CD1c-positive myeloid dendritic cell (primary cell): ENCODE measurements around the gene PDGFC.

ENCODE experiments used
- DNase-seq: peaks from one replicate; pipeline ENCODE4 v3.0.0-alpha.2; 2016; ENCODE audit errors: extremely low spot score

Gene PDGFC

DNA sequence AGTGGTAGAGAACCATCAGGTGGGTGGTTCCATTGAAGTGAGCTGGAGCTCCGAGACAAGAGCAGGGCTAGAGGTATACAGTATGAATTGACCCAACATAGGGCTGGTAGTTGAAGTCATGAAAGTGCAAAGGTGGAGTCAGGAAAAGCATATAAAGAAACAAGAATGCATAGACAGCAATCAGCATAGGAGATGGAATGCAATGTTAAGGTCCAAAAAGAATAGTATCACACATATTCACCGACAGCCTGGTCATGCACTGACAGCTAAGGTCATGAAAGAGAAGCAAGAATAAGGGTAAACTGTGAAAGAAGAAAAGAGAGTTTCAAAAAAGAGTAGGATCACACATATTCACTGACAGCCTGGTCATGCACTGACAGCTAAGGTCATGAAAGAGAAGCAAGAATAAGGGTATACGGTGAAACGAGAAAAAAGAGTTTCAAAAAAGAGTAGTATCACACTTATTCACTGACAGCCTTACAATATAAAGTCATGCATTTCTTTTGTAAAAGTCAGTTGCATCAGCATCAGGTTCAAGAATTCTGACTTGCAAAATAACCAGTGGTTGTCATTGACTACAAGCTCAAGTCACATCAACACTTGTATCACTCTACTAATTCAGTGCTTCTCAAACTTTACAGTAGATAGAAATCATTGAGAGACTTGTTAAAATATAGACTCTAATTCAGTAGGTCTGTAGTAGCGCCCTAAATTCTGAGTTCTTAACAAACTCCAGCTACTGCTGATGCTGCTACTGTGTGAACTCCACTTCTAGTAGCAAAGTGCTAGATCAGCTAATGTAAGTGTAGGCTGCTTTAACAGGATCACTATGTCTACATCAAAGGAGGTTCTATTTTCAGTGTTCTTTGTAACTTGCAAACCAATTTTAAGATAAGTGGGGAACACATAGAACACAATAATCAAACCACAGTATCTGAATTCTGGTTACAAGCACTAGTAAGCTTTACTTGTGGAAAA lies 221.9 kb downstream of the PDGFC start:
- no peak for DNase-seq

DNA sequence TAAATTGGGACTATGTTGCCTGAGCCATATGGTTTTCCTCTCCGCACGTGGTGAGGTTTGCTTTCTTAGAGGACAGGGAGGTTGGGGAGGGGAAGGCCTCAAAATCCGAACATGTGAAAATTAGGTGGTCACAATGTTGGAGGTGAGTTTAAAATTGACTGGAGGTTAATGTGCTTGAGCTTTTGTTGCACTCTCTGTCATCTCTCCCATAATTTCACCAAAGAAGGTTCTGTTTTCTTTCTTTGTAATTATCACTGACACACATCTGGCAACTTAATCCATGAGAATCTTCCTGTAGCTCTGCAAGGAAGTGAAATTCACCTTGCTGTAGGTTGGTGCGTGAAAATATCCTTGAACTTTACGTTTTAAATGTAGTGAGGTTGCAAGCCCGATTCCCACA lies 225.5 kb downstream of the PDGFC start:
- DNase-seq: no peak

DNA sequence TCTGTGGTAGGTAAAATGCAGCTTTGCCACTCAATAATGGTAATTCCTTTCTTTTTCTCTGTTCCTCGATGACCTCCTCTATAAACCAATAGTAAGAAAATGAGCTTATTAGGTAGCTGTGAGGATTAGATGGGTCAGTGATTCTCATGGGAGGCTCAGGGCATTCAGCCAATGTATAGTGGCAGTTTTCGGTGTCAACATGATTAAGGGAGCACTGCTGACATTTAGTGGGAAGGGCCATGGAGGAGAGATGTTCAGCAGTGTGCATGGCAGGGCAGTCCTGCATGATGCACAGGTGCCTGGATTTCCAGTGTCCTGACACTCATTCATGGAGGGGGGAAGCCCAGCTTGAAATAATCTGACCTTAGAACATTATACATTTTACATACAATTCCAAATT lies 232.8 kb downstream of the PDGFC start:
- no peak for DNase-seq

DNA sequence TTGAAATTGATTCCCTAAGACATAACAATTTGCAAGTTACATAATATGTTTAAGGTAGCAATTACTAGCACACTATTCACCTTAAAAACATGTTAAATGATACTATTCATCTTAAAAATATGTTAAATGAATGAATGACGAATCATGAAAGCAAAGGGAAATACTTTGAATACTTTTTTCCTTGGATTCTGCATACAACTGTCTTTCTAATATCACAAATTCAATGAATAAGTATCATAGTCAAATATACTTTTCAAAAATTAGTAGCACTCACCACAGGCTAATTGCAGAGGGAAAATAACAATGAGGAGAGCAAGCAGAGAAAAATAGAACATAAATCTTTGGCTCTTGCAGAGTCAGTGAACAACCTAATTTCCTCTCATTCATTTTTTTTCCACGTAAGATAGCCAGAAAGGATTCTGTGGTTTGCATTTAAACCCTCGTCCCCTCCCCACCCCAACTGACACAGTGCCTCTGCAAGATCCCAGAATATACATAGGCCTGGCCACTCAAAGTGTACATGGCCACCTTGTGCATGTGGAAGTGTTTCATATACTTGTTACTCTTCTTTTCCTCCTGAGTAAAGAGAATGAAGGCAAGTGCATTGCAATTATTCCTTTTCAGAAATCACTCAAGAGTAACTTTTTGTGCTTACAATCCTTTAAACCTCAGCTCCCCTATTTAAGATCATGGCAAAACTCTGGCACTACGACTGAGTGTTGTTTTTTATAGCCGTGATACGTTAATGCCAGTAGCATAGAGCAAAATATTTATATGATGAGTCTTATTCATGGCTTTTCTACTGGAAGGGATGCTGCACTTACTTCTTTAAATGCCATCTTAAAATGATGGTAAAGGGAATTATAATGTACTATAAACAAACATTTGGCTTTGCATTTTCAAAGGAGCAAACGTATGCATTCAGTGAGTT lies 236.4 kb downstream of the PDGFC start:
- DNase-seq: no peak

DNA sequence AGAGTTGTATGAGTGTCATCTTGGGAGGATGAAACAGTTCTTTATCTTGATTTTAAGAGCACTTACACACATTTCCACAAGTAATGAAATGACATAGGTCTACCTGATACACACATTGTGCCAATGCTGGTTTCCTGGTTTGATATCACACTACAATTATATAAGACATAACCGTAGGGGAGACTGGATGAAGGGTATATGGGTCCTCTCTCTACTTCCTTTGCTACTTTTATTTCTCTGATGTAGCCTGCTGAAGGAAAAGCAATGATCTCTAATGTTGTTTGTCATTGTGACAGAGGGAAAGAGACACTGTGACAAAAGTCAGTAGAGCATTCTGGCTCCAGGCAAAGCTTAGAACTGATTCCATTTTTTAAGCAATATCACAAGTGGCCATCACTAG lies 238.0 kb downstream of the PDGFC start:
- no peak for DNase-seq

DNA sequence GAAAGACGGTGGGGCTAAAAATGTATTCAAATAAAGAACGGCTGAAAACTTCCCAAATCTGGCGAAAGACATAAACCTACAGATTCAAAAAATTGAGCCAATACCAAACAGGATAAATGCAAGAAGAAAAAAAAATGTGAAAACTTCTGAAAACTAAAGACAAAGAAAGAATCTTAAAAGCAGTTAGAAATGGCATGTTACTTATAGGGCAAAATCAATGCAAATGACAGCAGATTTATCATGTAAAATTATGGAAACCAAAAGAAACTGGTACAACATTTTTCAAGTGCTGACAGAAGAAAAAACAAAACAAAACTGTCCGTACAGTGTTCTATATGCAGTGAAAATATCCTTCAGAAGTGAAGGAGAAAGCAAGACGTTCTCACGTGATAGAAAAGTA lies 239.0 kb downstream of the PDGFC start:
- DNase-seq: no peak

DNA sequence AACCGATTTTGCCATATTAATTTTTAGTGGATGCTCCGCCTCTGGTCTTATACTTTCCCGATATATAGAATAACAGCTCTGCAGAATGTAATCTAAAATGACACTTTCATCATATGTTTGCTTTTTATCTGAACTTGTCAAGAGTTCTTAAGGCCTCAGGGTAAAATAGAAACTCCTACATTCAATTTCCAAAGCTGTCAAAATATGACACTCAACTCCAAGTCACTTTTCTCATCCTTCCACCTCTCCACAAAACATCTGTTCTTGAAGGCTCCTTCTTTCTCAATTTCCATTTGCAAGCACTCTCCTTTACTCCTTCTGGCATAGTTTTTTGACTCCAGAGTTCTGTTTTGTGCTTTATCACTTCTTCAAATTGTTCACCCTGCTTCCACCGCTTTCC lies 242.2 kb downstream of the PDGFC start:
- no peak for DNase-seq

DNA sequence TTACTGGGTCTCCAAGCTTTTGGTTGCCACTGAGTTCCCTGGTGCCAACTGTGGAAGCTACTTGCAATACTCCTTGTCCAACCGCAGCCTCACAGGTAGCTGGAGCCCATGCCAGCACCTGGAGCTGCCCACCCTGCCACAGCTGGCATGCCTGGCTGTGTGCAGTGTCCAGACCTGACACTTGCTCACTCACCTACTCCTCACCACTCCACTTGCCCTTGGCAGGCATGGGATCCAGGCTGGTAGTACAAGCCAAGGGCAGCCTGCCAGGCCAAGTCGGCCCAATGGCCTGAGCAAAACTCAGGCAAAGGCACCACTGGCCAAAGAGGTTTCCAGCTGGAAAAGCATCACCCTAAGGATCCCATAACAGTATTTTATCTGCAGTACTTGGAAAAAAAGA lies 246.3 kb downstream of the PDGFC start:
- DNase-seq: no peak

DNA sequence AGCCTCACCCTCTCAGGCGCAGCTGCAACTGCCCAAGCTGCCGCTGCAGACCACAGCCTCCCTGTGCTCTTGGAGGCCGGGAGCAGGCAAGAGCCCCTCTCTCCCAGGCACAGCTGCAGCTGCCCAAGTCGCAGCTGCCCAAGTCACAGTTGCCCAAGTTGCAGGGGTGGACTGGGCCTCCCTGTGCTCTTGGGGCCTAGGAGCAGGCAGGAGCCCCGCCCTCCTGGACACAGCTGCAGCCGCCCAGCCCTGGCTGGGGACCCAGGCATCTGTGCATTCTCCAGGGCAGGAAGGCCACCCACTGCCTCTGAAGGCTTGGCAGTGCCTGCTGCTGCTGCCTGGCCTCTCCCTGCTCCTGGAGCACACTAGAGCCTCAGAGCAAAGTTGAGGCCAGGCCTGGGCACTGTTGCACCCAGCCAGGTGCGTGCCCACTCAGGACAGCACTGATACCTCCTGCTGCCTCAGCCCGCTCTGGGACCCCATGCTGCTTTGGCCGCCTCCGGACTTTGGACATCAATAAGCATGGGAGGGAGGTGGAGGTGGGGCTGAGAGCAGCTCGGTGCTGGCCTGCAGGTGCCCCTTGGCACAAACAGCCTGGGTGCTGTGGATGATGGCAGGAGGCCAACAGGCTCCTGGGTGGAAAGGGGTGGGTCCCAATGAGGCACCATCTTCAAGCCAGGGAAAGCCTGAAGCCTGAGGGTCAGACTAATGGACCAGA lies 247.5 kb downstream of the PDGFC start:
- DNase-seq: no peak

DNA sequence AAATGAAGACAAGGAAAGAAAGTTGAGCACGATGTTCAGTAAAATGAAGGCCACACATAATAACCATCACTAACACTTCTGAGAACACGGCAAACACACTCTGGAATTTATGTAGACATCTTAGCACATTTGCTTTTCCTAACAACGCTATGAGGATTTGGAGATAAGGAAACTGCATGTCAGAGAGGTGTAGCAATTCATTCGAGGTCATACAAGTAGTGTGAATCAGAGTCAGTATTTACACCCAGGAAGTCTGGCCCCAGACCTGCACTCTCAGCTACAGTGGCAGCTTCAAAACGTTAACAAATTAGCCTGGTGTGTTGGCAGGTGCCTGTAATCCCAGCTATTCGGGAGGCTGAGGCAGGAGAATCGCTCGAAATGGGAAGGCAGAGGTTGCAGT lies 253.4 kb downstream of the PDGFC start:
- no peak for DNase-seq

DNA sequence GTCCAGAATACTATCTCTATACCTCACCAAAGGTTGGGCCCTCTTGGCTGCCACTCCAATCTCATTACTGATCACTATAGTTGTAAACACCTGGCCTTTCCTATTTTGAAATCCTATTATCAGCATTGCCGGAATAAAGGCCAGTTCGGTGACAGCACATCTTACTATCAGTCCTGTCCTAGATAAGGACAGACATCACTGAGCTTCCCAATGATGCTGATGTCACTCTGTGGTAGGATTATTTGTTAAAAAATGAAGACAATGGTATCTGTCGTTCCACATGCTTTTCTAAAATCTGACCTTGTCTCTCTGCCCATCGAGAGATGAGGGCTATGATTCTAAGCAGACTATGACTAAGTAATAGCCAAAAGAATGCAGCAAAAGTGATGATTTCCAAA lies 260.4 kb downstream of the PDGFC start:
- DNase-seq: no peak
